GM18870 (cell line): ENCODE measurements around the gene PPAN.

ENCODE experiments used
- ATAC-seq: cut with Tn5 transposase; IDR thresholded peaks from one replicate; pipeline ENCODE4 v1.9.1; 2021; ENCODE audit warnings: moderate library complexity; ENCODE audit not compliant: unreplicated experiment

Gene PPAN

DNA sequence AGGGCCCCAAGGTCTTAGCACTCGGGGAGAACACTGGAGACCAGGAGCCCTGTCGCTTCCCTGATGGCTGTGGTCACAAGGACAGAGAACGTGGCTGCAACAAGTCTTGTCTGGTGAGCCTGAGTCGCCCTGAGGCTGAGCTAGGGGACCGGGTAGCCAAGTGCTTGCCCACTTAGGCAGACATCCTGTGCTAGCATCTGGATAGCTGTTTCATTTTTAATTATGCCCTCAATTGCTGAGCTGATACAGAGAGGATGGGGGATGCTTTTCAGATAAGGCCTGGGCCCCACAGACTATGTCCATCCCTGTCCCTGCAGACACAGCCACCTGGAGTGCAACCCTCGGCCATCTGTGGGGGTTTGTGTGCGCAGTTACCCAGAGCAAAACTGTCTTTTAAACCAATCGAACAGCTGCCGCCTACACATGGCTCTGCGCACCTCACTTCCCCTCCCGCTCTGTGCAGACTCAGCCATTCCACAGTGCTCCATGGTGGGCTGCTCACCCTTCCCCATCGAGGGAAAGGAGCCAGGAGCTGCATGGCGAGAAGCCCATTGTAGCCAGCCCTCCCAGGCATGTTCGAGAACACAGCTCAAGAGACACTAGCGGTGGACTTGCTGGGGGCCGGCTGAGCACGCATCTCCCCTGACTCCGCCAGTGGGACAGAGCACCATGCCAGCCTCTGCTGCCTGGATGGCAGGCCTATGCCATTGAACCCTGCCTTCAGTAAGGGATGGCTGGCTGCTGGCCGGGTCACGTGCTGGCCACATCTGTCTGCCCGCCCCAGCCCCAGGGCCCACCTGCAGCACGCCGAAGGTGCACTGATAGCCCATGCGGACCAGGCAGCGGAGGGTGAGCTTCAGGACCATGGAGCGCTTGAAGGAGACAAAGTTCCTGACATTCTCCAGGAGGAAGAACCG lies 33.0 kb downstream of the PPAN start:
- ATAC-seq: no peak

DNA sequence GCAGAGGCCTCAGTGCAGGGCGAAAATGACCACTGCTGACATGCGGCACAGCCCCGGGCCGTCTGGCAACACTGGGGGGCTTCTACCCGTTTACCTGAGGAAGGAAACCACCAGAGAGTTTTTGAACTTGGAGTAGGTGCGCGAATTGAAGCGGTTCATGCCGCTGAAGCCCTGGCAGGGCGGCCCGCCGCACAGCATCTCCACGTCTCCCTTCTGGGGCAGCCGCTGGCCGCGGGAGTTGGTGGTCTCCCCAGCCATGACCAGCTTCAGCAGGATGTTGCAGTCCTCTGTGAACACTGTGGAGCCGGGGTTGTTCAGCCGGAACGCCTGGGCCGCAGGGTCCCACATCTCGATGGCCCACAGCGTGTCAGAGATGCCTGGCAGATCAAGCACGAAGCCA lies 33.8 kb downstream of the PPAN start:
- ATAC-seq: no peak

DNA sequence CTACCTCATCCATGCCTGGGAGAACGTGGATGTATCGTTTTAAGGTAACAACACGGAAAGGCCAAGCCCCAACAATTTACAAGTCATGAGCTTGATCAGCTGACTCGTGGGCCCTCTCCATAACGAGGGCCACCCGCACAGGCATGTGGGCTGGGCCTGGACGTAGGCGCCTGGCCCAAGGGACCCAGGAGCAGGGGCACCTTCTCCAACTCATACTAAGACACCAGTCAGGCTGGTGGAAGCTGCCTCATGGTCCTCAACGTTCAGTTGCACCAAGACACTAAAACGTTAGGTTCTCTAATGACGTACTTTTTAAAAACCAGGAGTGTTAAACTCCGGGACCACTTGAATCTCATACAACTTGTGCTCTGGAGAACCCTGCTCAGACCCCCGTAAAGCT lies 35.3 kb downstream of the PPAN start:
- no peak for ATAC-seq

DNA sequence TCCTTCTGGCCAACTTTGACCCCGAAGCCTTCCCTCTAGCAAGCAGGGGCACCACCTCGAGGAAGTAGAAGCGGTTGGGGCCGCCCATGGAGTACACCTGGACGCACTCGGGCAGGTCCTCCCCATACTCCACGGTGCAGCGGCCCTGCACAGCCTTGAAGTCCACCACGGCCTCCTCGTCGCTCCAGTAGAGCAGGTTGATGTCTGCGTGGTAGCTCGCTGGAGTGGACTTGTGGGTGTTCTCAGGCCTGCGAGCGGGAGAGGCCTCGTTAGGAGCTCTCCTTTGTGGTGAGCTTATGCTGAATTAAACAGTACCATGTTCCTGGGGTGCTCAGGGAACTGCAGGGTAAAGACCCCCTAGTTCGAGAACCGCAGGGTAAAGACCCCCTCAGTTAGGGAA lies 35.8 kb downstream of the PPAN start:
- ATAC-seq: no peak

DNA sequence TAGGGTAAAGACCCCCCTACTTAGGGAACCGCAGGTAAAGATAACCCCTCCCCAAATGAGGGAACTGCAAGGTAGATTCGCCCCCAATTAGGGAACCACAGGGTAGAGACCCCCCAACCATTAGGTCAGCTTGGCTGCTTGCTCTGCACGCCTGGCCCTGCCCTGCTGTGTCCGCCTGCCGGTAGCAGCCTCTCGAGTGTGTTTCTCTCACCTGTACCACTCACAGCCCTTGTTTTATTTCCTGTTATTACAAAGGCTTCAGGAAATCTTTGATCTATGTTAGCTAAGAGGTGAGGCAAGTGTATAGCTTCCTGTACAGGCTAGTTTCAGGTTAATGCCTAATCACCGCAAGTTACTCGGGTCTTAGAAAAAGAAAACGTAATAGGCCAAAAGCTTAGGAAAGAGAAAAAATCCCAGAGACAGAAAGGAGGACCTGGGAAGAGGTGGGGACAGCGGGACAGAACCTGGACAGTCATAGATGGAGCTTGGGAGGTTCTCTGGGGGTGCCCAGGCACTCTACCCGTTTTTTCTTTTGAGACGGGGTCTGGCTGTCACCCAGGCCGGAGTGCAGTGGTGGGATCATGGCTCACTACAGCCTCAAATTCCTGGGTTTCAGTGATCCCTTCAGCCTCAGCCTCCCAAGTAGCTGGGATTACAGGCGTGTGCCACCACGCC lies 36.7 kb downstream of the PPAN start:
- ATAC-seq: no peak

DNA sequence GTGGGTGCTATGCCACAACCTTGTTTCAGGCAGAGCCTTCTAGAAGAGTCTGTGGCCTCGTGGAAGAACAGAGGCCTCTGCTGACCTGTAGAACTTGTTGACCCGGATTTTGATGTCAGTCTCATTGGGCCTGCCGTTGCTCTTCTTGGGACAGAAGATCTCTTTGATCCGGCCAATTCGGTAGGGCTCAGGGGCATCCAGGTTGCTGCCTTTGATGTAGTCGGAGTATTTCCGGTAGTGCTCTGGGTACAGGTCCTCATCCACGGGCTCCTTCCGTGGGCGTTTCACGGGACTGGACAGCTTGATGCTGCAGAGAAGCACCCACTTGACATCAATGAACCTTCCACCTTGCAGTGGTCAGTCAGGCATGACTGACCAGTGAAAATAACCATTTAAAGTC lies 37.5 kb downstream of the PPAN start:
- no peak for ATAC-seq

DNA sequence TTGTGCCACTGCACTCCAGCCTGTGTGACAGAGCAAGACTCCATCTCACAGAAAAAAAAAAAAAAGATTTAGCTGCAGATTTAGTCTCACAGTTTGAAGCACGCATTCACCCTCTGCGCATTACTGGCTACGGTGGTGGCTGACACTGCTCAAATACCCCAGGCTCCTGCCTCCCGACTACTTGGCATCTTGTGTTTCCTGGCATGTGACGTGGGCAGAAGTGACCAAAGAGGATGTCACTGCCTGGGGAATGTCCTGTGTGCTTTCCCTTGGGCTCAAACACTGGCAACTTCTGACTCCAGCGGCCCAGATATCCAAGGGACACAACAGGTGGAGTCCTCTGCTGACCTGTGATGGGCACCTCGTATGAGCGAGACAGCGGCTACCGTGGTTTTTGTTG lies 38.2 kb downstream of the PPAN start:
- ATAC-seq: no peak

DNA sequence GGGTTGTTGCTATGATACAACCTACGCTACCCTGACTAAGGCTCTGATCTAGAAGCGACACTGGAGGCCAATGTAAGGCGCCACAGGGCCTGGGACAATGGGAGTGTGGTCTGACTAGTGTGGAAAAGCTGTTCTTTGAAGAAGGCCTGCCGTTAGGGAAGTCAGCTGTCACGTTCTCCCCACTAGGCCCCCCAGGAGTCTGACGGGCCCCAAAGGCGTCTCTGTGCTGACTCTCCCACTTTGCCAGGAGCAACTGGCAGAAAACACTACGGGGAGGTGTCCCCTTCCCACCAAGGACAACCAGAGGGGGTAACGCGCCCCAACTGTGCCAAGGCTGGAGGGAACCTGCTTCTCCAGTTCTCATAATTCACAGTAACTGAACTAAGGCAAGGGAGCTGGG lies 38.9 kb downstream of the PPAN start:
- no peak for ATAC-seq

DNA sequence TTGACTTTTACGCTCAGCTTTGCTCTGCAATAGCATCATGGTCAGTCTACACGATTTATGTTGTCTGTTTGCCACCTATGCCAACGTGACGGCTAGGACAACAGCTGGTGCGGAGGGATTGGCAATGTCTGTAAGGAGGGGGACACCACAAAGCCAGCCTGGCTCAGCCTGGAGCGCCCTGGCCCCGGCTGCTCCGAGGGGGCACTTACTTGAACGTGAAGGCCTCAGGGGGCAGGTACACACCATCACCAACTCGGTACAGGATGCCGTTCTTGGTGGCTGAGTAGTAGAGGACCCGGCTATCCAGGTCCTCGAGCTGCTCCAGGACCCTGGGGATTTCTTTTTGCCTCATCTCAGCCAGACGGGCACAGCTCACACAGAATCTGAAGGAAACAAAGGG lies 40.0 kb downstream of the PPAN start:
- no peak for ATAC-seq

DNA sequence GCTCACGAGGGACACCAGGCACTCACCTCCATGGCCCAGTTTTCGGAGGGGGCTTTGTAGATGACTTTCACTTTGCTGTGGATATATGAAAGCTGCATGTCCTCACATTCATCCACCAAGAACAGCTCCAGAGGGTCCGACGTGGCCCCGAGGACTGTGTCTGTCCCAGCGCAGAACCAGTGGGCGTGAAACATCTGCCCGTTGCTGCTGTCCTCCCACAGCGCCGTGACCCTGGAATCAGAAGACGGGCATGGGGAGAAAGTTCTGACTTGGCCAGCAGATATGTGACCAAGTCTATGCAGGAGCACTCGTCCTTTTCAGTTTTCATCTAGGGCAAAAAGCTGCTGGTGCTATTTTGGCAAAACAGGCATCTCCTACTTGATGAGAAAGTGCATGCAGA lies 43.3 kb downstream of the PPAN start:
- ATAC-seq: no peak

DNA sequence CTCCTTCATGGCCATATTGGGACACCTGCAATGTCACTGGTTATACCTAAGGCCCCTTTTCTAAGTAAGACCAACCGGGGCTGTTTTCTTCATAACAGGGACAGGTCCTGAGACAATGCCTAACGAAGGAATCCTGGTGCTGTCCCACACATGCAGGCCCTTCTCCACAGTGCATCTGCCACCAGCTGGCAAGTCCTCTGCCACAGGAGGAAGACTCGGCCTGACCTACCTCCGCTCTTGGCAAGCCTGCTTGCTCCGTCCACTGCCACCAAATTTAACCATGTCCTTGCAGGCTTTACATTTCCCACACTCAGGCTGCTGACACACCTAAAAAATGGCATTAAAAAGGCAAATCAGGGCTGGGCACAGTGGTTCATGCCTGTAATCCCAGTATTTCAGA lies 45.4 kb downstream of the PPAN start:
- ATAC-seq: no peak

DNA sequence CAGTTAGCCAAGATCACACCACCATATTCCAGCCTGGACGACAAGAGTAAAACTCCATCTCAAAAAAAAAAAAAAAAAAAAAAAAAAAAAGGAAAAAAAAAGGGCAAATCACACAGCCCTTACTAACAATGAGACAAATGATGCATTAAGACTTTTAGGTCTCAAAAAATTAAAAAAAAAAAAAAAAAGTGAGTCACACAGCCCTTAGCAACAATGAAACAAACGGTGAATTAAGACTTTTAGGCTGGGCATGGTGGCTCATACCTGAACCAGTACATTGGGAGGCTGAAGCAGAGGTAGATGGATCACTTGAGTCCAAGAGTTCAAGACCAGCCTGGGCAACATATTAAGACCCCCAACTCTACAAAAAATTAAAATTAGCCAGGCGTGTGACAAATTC lies 45.9 kb downstream of the PPAN start:
- no peak for ATAC-seq

DNA sequence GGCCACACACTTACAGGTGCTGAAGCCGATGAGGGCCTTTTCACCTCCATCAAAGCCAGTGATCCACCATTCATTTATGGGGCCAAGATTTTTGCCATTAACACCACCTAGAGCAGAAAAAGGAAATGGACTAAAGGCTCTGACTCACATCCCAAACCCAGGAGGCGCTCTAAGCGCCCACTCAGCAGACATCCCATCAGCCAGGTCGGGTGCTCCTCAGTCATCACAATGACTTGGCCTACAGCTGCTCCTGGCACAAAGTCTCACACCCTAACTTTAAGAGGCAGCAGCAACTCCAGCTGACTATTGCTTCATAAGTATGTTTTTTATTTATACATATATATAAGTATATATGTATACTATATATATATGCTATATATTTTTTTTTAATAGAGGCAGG lies 49.7 kb downstream of the PPAN start:
- no peak for ATAC-seq

DNA sequence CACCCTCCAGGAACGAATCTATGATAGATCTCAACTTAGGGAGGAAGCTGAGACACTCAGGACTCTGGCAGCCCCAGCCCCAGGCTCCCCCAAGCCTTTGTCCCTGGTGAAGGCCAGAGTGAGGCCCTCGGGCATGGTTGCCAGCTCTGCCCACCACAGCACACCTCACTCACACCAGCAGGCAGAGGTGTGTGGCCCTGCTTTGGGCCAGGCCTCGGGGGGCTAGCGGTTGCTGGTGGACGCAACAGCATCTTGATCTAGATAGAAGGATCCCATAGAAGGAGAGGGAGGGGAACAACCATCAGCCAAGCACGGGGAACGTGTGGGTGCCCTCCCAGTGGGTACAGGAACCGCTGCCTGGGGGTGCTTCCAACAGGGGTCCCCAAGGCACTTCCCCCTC lies 51.9 kb downstream of the PPAN start:
- ATAC-seq: no peak

DNA sequence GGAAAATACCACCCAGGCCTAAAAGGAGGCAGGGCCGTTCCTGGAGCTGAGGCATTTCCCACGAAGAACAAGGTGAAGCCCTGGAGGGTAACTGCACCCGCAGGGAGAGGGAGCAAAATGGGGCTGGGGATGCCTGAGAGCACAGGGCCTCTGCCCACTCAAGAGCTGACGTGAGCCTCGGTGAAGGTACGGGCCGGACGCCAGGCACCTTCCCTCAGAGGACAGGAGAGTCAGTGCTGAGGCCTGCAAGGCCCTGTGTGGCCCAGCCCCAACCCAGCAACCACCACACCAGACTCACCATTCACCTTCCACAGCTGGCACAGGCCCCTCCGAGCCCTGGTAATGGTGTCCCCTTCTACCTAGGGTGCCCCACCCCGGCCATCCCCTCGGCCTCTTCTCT lies 52.3 kb downstream of the PPAN start:
- ATAC-seq: no peak

DNA sequence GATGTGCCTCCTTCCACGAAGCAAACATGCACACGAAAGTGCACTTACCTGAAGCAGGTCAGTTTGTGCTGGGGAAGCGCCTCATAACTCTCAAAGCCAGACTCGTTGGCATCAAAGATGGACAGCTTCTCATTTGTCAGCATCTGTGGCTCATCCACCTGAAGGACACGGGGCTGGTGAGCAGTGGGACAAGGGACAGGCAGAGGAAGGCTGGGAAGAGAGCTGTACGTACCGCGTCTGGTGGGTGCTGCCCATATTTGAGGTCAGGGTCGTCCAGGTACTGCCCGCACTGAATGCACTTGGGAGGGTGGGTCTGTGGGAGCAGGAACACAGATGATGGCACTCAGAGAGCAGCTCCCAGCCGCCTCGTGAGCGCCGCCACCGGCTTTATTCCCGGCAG lies 53.4 kb downstream of the PPAN start:
- no peak for ATAC-seq
